ENCODE data around the gene HFE.

DNA sequence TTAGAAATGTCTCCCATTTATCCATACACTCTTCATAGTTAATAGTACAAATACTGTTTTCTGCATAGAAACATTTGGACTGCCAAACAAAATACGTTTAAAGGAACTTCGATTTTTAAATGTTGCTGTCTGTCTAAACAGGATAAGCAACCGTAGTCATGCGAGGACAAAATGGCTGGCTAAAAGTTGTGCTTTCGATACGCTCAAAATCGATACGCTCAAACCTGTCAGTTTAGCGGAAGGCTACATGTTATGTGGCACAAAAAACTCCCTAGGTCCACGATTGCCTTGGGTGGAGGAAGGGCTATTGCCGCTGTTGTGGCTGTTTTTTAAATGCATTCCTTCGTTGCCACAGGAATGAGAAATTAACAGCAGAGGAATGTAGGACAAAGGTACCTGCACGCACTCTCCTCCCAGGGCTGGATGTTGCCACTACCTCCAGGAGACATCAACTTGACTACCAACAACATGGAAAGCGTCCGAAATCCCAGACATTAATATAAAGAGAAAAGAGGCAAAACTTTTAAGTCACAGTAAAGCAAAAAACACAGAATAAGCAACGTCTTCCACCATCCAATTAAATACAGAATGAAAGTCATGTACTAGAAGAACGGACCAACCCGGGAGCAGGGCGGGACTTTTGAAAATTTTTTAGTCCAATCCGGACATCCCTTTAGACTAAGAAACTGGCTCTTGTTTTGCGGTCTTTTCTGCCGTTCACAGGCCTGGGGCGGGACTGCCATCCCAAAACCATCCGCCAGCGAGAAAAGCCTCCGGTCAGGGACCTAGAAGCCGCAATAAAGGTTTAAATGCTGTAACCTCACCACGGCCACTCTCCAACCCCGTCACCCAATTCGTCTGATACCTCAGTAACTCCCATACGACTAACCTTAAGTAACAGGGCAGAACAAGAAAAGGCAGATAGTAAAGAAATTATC is 32.2 kb upstream of the HFE start:
- no peak for TF ChIP-seq CTCF (conservative IDR thresholded peaks at IDR 0.05; ENCODE audit: low read depth, low read length)
- TF ChIP-seq EZH2 (IDR thresholded peaks at IDR 0.05; ENCODE audit: low read length, unreplicated experiment), result no peak
- no peak for TF ChIP-seq EZH2phosphoT487 (IDR thresholded peaks at IDR 0.05; ENCODE audit: borderline replicate concordance, low read length)

All from PC-3 (cell line).